Measurements from ENCODE around the gene HOXB1. TPM values are rescaled to one million over a fixed set of nuclear protein-coding genes. Genes with fewer than 3 reads are reported as not detected.

HOXB1 gene
- total and polyA plus RNA-seq, 2 of the 13 experiments (the other 11 are each of a cell fraction or from before 2014, with no cell fraction given) = not detected

GRCh38 chr17:48559840-48560817 is 29.3 kb upstream of the HOXB1 start (continued):
- no peak for TF ChIP-seq ZBTB14 (CRISPR knock-in tag; IDR thresholded peaks at IDR 0.05)
- TF ChIP-seq SMYD3 (CRISPR knock-in tag; IDR thresholded peaks at IDR 0.05) = no peak
- no peak for TF ChIP-seq PATZ1 (CRISPR knock-in tag; IDR thresholded peaks at IDR 0.05)
- no peak for TF ChIP-seq ZZZ3 (CRISPR knock-in tag; IDR thresholded peaks at IDR 0.05; ENCODE audit: borderline replicate concordance)
- no peak for TF ChIP-seq ZKSCAN8 (CRISPR knock-in tag; IDR thresholded peaks at IDR 0.05; ENCODE audit: borderline replicate concordance)
- TF ChIP-seq SNAI1 (CRISPR knock-in tag; IDR thresholded peaks at IDR 0.05; ENCODE audit: borderline replicate concordance) = no peak
- no peak for TF ChIP-seq ZNF724P (CRISPR knock-in tag; IDR thresholded peaks at IDR 0.05; ENCODE audit: borderline replicate concordance)
